ENCODE data around the gene SGCG.

DNA sequence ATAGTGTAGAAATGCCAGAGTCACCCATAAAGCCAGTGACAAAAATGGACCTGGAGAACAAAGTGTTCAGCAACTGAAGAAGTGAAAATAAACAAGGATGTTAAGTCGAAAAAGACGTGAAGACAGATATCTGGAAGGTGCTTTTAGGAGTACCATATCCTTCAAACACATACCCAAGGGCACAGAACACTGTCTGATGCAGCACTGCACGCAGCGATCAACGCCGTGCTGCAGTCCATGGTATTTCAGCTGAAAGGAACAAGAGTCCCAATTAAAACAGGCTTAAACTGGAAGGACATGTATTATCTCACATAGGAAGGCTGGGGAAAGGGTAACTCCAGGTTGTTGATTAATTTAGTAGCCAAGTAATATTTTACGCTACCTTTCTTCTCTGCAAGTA, 108.2 kb downstream of the SGCG start:
- TF ChIP-seq, protein P1, sequence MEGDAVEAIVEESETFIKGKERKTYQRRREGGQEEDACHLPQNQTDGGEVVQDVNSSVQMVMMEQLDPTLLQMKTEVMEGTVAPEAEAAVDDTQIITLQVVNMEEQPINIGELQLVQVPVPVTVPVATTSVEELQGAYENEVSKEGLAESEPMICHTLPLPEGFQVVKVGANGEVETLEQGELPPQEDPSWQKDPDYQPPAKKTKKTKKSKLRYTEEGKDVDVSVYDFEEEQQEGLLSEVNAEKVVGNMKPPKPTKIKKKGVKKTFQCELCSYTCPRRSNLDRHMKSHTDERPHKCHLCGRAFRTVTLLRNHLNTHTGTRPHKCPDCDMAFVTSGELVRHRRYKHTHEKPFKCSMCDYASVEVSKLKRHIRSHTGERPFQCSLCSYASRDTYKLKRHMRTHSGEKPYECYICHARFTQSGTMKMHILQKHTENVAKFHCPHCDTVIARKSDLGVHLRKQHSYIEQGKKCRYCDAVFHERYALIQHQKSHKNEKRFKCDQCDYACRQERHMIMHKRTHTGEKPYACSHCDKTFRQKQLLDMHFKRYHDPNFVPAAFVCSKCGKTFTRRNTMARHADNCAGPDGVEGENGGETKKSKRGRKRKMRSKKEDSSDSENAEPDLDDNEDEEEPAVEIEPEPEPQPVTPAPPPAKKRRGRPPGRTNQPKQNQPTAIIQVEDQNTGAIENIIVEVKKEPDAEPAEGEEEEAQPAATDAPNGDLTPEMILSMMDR (conservative IDR thresholded peaks at IDR 0.05) = no peak
- TF ChIP-seq EZH2 (IDR thresholded peaks at IDR 0.05; ENCODE audit: low read depth) = no peak

All from PC-9 (cell line).